Activated T-helper 1 cell treated with Interleukin-2 at 50 U/mL for 16 hours (primary cell): ENCODE results near the gene MGST3.
A peak's percentile ranks its signal among the peaks of the same experiment; 100 is the strongest.
"Not testable (repeated sequence)": the region's sequence is repeated elsewhere in the genome, so short reads cannot be mapped to it uniquely, and the experiment has no call there.

Experiments
- DNase-seq: peaks from one replicate; pipeline ENCODE4 v3.0.0-alpha.2; 2020; ENCODE audit warnings: low read depth

The MGST3 gene

GRCh38 chr1:165630629-165631341, at the start of gene MGST3:
MGST3 (plus strand) TSS chr1:165631234; CDS start chr1:165649848, 18,614 bp downstream.
- DNase-seq, result peak; percentile 90

GRCh38 chr1:165581926-165582325, 49.1 kb upstream of the MGST3 start:
- DNase-seq, result no peak

- DNase-seq, result no peak
Measured at GRCh38 chr1:165586398-165586797, 44.6 kb upstream of the MGST3 start.

- not testable (repeated sequence) for DNase-seq
Measured at GRCh38 chr1:165591391-165591790, 39.6 kb upstream of the MGST3 start.

GRCh38 chr1:165592945-165593823, 37.9 kb upstream of the MGST3 start:
- DNase-seq, result peak; percentile 47

GRCh38 chr1:165595246-165595938, 35.6 kb upstream of the MGST3 start:
- no peak for DNase-seq

- peak; percentile 78 for DNase-seq
Measured at GRCh38 chr1:165597883-165598675, 33.0 kb upstream of the MGST3 start.

GRCh38 chr1:165598676-165599059, 32.4 kb upstream of the MGST3 start:
- DNase-seq, result no peak

GRCh38 chr1:165600793-165601192, 30.2 kb upstream of the MGST3 start:
- DNase-seq, result no peak

GRCh38 chr1:165603810-165604209, 27.2 kb upstream of the MGST3 start:
- DNase-seq, result no peak

GRCh38 chr1:165605246-165605645, 25.8 kb upstream of the MGST3 start:
- DNase-seq, result no peak

GRCh38 chr1:165606676-165607075, 24.4 kb upstream of the MGST3 start:
- DNase-seq, result not testable (repeated sequence)

GRCh38 chr1:165610866-165611265, 20.2 kb upstream of the MGST3 start:
- DNase-seq, result no peak

GRCh38 chr1:165612062-165612461, 19.0 kb upstream of the MGST3 start:
- no peak for DNase-seq

- no peak for DNase-seq
Measured at GRCh38 chr1:165616054-165616612, 14.9 kb upstream of the MGST3 start.

GRCh38 chr1:165616987-165617546, 14.0 kb upstream of the MGST3 start:
- DNase-seq, result no peak

- no peak for DNase-seq
Measured at GRCh38 chr1:165619647-165620151, 11.3 kb upstream of the MGST3 start.

- DNase-seq, result no peak
Measured at GRCh38 chr1:165623624-165624023, 7.4 kb upstream of the MGST3 start.

GRCh38 chr1:165624441-165624840, 6.6 kb upstream of the MGST3 start:
- no peak for DNase-seq

GRCh38 chr1:165628147-165628822, 2.7 kb upstream of the MGST3 start:
- no peak for DNase-seq
